Lung (tissue), 12 donors: Measurements from ENCODE around the gene BDKRB2. TPM values are rescaled to one million over a fixed set of nuclear protein-coding genes. Genes with fewer than 3 reads are reported as not detected.

Source experiments
- ATAC-seq: fragments of 200-7000 bp; cut with Tn5 transposase; one replicate; pipeline ENCODE4 v1.9.1; 2020; ENCODE audit warnings: moderate number of reproducible peaks; ENCODE audit not compliant: insufficient read depth, low FRiP score
- DNase-seq, 3 donors: peaks; one replicate each; pipeline ENCODE4 v3.0.0-alpha.2; 2013 to 2017
- H3K27ac ChIP-seq, 2 donors: one replicate each; pipeline ENCODE4 v1.5.1; 2013; ENCODE audit warnings: mild to moderate bottlenecking in 2 of 2, moderate library complexity in 2 of 2, control low read depth in 1 of 2, inconsistent platforms in 1 of 2, low read depth in 1 of 2, low read length in 1 of 2
- H3K27me3 ChIP-seq, 3 donors: one replicate each; pipeline ENCODE4 v1.5.1; 2013; ENCODE audit warnings: low read length in 2 of 3; ENCODE audit not compliant: control insufficient read depth in 3 of 3, insufficient read depth in 3 of 3
- H3K36me3 ChIP-seq, 4 donors: one replicate each; pipeline ENCODE4 v1.5.1; 2013; ENCODE audit warnings: low read length in 4 of 4, mild to moderate bottlenecking in 1 of 4, moderate library complexity in 1 of 4; ENCODE audit not compliant: control insufficient read depth in 4 of 4, insufficient read depth in 4 of 4
- H3K4me1 ChIP-seq, 5 donors: one replicate each; pipeline ENCODE4 v1.5.1; 2013; ENCODE audit warnings: low read length in 5 of 5, mild to moderate bottlenecking in 2 of 5, moderate library complexity in 1 of 5; ENCODE audit not compliant: control insufficient read depth in 5 of 5, insufficient read depth in 5 of 5
- H3K4me3 ChIP-seq: one replicate; pipeline ENCODE4 v1.5.1; 2013; ENCODE audit warnings: mild to moderate bottlenecking, control low read depth, moderate library complexity
- H3K9ac ChIP-seq, 2 donors: one replicate each; pipeline ENCODE4 v1.5.1; 2013; ENCODE audit warnings: low read length in 2 of 2, control low read depth in 1 of 2; ENCODE audit not compliant: insufficient read depth in 1 of 2
- H3K9me3 ChIP-seq, 4 donors: one replicate each; pipeline ENCODE4 v1.5.1; 2013; ENCODE audit warnings: low read length in 3 of 4, mild to moderate bottlenecking in 1 of 4, moderate library complexity in 1 of 4; ENCODE audit not compliant: control insufficient read depth in 4 of 4, insufficient read depth in 3 of 4
- WGBS, 2 donors: extraction: QIAGEN DNeasy Blood & Tissue Kit; methylation state at CpG; one replicate each; pipeline ENCODE4 v1.1.7; 2013; 5-methylcytosine and 5-hydroxymethylcytosine counted together
- polyA plus RNA-seq, 2 donors: library from polyadenylated mRNA; stranded (reverse); fragments of 200-250 nt; gene quantifications; one replicate each; pipeline ENCODE4 v1.2.1, GENCODE V29; 2013
- total RNA-seq, 2 donors: library from RNA; depleted of rRNA in 1 of 2; stranded (reverse); fragments of >200 nt in 1 of 2; gene quantifications; one replicate each; pipeline ENCODE4 v1.2.1, GENCODE V29; 2014 to 2021
- TF ChIP-seq, protein P1 (sequence below): IDR thresholded peaks from 2 replicates; pipeline ENCODE4 v1.5.1; 2012; ENCODE audit warnings: mild to moderate bottlenecking; ENCODE audit errors: control extremely low read depth, extremely low read depth
- donor health status: control.
- donor health status: control.
- donor health status: Bipolar disorder and iron deficiency.
- donor health status: healthy.
- donor health status: DM: yes; HTN: yes; CAD: no.

BDKRB2 gene
- total and polyA plus RNA-seq, 4 donors: 0.77 to 5.8 (median 2.4) TPM

GRCh38 chr14:96198430-96199130 lies 6.1 kb upstream of the BDKRB2 start:
- peak; percentile 56 for ATAC-seq
- Histone ChIP-seq H3K9ac (no peak overlapping the region), H3K4me1 (peaks cover 0 to 21% (median 9%) of the 10 kb centered on the region in 5 donors), H3K27ac (peak overlapping the region; percentile 31 to 71), H3K27me3 (no peaks in the 10 kb centered on the region), H3K9me3 (no peaks in the 10 kb centered on the region), H3K4me3 (no peak overlapping the region), H3K36me3 (no peaks in the 10 kb centered on the region)
- TF ChIP-seq, protein P1, sequence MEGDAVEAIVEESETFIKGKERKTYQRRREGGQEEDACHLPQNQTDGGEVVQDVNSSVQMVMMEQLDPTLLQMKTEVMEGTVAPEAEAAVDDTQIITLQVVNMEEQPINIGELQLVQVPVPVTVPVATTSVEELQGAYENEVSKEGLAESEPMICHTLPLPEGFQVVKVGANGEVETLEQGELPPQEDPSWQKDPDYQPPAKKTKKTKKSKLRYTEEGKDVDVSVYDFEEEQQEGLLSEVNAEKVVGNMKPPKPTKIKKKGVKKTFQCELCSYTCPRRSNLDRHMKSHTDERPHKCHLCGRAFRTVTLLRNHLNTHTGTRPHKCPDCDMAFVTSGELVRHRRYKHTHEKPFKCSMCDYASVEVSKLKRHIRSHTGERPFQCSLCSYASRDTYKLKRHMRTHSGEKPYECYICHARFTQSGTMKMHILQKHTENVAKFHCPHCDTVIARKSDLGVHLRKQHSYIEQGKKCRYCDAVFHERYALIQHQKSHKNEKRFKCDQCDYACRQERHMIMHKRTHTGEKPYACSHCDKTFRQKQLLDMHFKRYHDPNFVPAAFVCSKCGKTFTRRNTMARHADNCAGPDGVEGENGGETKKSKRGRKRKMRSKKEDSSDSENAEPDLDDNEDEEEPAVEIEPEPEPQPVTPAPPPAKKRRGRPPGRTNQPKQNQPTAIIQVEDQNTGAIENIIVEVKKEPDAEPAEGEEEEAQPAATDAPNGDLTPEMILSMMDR: no peak
- peak in 1 of 3 donors; percentile 39 for DNase-seq
- WGBS, 2 donors: 19 to 31% methylated on average over 9 of the region's 9 CpGs

- Histone ChIP-seq H3K4me1 (peaks cover 0 to 31% (median 12%) of the 10 kb centered on the region in 5 donors), H3K27ac (no peak overlapping the region), H3K27me3 (peaks cover 0 to 2% (median 0%) of the 10 kb centered on the region in 3 donors), H3K9me3 (no peaks in the 10 kb centered on the region), H3K4me3 (no peak overlapping the region), H3K36me3 (no peaks in the 10 kb centered on the region), H3K9ac (no peak overlapping the region)
- no peak for ATAC-seq
- TF ChIP-seq, protein P1: no peak
- 96% methylated on average over 8 of the region's 8 CpGs for WGBS, 2 donors
- DNase-seq: no peak
These were observed 3.5 kb upstream of the BDKRB2 start for GRCh38 chr14:96201157-96201556.

DNA sequence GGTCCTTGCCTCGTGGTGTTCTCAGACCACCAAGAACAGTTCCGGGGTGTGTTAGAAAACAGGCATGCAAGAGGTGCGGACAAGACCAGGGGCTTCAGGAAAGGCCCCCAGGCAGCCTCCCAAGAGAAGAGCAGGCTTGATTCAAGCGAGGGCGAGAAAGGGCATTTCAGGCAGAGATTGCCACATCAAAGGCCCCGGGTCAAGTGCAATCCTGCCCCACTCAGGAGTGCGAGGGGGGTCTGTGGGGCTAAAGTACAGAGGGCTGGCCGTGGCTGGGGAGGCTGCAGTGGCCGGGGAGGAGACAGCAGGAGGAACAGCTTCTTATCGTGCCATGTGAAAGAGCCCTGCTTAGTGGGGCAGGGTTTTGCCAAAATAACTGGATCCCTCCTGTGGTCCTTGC lies 2.7 kb upstream of the BDKRB2 start:
- Histone ChIP-seq H3K4me1 (peaks cover 0 to 32% (median 14%) of the 10 kb centered on the region in 5 donors), H3K27ac (no peak overlapping the region), H3K4me3 (no peak overlapping the region), H3K9ac (no peak overlapping the region), H3K9me3 (no peaks in the 10 kb centered on the region), H3K27me3 (peaks cover 0 to 2% (median 0%) of the 10 kb centered on the region in 3 donors), H3K36me3 (no peaks in the 10 kb centered on the region)
- WGBS, 2 donors: 70 to 77% methylated on average over 10 of the region's 10 CpGs
- TF ChIP-seq, protein P1: no peak
- DNase-seq: no peak
- ATAC-seq: no peak
